Fibroblast of upper back skin (primary cell): ENCODE results near the gene HECTD4.
A peak's percentile ranks its signal among the peaks of the same experiment; 100 is the strongest.

Experiments
- DNase-seq: peaks from one replicate; pipeline ENCODE4 v3.0.0-alpha.2; 2013

The HECTD4 gene

DNA sequence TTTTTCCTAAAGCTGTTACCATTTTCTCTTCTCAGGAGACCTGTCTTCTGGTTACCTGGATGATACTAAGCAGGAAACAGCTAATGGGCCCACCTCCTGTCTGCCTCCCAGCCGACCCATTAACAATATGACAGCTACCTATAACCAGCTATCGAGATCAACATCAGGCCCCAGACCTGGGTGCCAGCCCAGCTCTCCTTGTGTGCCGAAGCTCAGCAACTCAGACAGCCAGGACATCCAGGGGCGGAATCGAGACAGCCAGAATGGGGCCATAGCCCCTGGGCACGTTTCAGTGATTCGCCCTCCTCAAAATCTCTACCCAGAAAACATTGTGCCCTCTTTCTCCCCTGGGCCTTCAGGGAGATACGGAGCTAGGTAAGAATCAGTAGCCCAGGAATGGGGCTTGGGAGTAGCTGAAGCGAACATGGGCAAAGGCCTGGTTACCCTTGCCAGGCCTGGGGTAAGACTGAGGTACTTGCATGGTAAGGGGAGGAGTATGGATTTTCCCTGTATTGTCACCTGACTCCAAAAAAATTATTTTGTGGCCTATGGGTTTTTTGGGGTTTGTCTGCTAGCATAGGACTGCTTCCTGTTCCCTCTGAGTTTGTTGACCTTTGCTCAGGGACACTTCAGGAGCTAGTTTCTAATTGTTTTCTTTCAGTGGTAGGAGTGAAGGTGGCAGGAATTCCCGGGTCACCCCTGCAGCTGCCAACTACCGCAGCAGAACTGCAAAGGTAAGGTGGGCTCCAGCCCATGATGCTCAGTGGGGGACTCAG, 230.3 kb downstream of the HECTD4 start:
- no peak for DNase-seq

- DNase-seq: no peak
These were observed 232.6 kb downstream of the HECTD4 start for GRCh38 chr12:112149596-112149995.

DNA sequence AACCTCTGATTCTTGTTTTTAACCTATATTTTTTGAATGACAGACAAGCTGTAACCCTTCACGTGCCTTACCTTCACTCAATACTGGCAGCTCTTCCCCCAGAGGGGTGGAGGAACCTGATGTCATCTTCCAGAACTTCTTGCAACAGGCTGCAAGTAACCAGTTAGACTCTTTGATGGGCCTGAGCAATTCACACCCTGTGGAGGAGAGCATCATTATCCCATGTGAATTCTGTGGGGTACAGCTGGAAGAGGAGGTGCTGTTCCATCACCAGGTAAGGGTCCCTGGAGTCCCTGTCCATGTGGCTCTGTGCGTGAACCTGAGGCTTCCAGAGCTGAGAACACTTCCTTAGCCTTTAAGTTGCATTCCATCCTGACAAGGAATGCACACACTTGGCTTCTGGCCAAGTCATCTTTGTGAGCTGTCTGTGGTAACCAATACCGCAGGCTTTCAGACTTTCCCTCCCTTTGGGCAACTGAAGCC, 234.2 kb downstream of the HECTD4 start:
- peak; percentile 91 for DNase-seq

DNA sequence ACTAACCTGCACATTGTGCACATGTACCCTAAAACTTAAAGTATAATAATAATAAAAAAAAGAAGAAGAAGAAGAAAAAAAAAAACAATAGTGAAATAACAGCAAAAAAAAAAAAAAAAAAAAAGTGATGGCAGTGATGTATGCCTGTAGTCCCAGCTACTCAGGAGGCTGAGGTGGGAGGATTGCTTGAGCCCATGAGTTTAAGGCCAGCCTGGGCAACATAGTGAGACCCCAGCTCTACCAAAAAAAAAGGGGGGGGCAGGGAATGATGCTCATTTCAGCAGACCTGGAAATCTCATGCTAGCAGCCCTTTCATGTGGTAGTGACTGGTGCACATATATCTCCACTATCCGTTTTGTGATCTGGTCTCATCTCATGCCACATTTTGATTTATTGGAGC, 236.1 kb downstream of the HECTD4 start:
- DNase-seq: no peak

- DNase-seq: no peak
These were observed 241.5 kb downstream of the HECTD4 start for GRCh38 chr12:112140728-112141127.

DNA sequence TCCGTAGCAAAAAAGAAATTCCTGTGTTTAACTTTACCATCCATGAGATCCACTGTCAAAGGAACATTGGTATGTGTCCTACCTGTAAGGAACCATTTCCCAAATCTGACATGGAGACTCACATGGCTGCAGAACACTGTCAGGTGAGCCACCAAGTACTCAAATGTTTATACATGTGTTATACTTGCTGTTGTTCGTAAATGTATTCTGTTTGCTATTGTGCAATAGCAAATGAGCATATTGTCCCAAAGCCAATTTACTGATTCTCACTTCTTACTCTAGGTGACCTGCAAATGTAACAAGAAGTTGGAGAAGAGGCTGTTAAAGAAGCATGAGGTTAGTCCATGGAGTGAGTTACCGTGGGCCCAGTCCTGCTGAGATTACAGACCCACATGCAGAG, 247.5 kb downstream of the HECTD4 start:
- no peak for DNase-seq

- DNase-seq: no peak
These were observed 248.8 kb downstream of the HECTD4 start for GRCh38 chr12:112133418-112133817.

- no peak for DNase-seq
These were observed 250.5 kb downstream of the HECTD4 start for GRCh38 chr12:112131686-112132085.

GRCh38 chr12:112130441-112130998, 251.7 kb downstream of the HECTD4 start:
- DNase-seq: no peak

- DNase-seq: no peak
These were observed 255.3 kb downstream of the HECTD4 start for GRCh38 chr12:112126911-112127310.

- no peak for DNase-seq
These were observed 256.2 kb downstream of the HECTD4 start for GRCh38 chr12:112126000-112126438.

DNA sequence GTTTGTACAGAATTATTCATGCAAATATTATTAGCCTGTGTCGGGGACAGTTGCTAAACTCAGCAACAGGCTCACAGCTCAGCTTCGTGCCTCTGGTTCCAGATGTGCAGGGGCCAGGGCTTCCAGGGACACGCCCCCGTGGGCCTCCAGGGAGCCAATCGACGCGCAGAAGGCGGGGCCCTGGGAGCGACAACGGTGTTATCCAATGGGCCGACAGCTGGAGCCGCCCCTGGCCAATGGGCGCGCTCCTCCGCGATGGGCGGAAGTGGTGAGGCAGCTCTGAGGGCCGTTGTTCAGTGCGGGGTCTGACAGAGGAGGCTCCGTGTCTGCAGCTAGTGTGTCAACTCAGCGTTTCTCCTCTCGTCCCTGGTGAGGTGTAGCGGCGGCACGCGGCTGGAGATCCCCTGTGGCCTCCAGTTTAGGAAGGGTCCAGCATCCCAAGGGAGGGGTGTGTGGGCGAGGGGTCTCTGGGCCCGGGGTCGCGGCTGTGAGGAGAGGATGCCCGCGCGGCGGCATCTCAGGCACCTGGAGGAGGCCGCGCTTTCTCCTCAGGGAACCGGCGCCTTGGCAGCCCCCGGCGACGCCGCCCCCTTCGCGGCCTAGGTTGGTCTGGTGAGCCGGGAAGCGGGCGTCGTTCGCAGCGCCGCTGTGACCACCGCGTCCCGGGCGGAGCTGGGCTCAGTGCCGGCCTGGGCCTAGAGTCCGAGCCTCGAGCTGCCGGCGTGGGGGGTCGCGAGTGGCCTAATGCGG, 256.8 kb downstream of the HECTD4 start, which contains the start of gene TRAFD1:
Gene TRAFD1 (plus strand): TSS at position 311 of the 750 bp plus-strand sequence. CDS start 4,963 bp downstream, outside the sequence.
- DNase-seq: peak; percentile 95

GRCh38 chr12:112124918-112125249, 257.3 kb downstream of the HECTD4 start:
- DNase-seq: no peak

- no peak for DNase-seq
These were observed 259.2 kb downstream of the HECTD4 start for GRCh38 chr12:112122823-112123690.

GRCh38 chr12:112121780-112122565, 260.3 kb downstream of the HECTD4 start:
- DNase-seq: peak; percentile 79

DNA sequence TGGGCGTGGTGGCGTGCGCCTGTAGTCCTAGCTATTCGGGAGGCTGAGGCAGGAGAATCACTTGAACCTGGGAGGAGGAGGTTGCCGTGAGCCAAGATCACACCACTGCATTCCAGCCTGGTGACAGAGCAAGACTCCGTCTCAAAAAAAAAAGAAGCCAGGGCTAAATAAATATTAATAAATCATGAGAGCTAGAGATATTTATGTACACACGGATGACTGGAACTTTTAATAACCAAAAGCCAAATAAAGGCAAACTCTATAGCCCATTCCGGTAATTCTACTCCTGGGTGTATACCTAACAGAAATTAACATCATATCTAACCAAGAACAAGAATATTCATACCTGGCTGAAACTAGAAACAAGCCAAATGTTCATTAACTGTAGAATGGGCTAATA, 264.5 kb downstream of the HECTD4 start:
- no peak for DNase-seq

DNA sequence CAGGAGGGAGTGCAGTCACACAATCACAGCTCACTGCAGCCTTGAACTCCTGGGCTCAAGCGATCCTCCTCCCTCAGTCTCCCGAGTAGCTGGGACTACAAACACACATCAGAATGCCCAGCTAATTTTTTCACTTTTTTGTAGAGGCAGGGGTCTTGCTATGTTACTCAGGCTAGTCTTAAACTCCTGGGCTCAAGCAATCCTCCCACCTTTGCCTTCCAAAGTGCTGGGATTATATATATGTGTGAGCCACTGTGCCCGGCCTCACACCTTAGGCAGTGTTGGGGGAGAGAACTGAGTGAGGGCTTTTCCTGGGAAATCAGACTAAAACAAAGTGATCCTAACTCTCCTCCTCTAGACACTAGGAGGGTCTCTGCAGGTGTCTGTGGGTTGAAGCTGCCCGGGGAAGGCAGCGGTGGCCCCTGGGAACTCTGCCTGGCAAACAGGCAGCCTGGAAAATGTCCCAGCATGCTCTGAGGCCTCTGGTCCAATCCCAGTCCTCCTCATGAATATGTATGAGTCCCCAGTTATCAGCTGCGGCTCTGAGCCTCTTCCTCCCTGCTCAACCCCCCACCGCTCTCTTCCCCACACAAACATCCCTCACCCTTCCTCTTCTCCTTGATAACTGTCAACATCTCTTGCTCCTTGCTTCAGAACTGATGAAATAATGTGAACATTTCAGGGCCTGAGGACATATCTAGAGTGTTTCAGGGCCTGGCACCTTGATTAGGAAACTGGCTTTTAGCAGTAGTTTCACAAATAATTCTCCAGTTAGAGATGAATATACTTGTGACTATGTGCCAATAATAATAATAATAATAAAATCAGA, 265.8 kb downstream of the HECTD4 start:
- peak; percentile 57 for DNase-seq

GRCh38 chr12:112115259-112116045, 266.8 kb downstream of the HECTD4 start:
- DNase-seq: no peak

DNA sequence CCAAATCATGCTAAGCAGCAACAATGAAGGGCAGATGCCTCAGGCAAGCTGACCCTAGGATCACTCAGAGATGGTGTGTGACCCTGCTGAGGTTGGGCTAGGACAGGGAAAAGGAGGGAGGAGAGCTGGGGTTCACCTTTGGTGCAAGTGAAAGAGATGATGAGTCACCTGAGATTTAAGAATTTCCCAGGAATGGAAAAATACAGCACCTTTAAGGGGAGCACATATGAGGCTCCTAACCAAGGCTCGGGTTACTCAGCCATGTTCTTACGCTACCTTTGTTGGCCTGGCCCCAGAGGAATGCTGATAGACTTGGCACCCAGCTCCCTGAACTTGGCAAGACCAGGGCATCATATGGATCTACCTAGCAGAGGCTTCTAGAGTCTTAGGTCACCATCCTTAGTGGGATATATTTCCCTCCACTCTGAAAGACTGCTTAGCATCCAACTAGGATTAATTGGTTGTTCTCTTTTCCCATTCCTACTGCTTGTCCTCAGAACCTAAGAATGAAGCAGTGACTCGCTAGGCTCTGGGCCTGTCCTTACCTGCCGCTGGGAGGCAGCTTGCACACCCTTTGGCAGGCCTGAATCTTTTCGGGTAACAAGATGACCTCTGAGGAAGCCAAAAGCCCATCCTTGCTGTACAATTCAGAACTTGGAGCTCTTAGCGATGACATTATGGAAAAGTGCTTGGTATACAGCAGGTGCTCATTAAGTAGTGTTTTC, 269.7 kb downstream of the HECTD4 start:
- no peak for DNase-seq
